Limb (tissue), 2 donors: ENCODE results near the gene BCL2L13.
A peak's percentile ranks its signal among the peaks of the same experiment; 100 is the strongest.

Experiments
- DNase-seq, 2 donors: peaks; one replicate each; pipeline ENCODE4 v3.0.0-alpha.2; 2016; ENCODE audit errors: extremely low spot score in 2 of 2

Gene BCL2L13

DNA sequence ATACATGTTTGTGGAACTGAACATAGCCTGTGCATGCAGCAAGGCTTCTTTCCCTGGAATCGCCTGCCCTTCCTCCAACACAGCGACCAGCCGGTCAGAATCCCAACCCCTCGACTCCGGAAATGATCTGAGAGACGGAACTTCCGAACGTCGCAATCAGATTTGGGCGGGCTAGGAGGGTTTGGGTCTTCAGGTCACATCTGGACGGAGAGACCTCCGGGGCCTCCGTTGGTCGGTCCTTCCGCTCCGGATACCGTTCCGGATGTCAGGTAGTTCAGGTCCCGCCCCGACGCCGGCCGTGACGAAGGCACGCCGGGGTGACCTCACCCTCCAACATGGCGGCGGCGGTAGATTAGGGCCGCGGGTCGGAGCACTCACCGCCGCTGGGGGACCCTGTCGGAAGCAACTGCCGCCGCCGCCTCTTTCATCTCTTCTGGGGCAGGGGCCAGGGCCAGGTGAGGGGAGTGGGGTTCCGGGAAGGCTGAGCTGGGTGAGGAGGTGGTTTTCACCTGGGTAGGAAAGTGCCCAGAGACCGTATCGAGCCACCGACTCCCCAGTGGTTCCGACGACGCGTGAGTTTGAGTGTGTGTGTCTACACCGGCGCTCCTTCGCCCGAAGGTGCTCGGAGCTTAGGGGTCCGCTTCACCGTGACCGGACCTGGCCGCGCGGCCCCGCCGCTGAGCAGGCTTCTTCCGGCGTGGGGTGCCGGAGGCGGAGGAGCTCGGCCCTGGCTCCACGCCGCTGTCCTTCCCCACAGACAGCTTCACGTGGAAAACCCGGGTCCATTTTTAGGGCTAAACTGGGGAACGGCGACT lies at the start of gene BCL2L13:
BCL2L13 (plus strand) TSS at position 326 of the 815 bp plus-strand sequence. CDS start 16,955 bp downstream, outside the sequence.
- DNase-seq: peak; percentile 87 to 95

DNA sequence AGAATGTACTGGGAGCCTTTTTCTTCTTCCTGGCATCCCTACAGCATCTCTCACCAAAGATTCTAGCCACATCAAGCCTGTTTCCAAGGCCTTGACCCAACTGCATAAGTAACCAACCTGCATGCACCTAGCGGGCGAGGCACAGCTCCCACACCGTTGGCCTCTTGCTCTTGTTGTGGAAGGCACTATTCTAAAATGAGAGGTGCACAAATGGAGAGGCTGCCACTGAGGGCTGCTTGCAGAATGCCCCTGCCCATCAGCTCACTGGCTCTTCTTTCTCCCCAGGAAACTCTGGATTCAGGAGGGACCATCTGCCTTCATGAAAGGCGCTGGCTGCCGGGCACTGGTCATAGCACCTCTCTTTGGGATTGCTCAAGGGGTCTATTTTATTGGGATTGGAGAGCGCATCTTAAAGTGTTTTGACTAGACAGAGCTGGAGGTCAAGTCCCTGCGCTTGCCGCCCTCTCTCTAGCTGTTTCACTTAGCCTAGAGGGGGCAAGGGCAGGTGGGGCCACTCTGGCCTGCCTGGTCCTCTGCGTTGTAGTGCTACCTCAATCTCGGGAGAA lies 48.7 kb upstream of the BCL2L13 start:
- DNase-seq: no peak

DNA sequence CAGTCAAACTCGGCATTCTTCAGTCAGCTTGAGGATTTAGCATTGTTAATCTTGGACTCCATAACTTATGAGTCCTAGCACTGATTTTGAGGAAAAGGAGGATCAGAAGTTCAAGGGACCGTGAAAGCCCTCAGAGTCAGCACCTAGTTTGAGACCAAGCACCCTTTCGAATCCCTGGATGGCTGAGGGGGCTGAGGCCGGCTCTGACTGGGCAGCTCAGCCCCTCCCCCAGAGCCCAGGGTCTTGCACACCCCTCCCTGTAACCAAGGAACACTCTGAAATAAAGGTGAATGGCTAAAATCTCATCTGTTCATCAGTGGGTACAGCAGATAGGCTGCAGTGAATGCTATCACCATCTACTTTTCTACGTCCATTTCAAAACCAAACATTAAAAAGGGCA lies 48.0 kb upstream of the BCL2L13 start:
- no peak for DNase-seq

DNA sequence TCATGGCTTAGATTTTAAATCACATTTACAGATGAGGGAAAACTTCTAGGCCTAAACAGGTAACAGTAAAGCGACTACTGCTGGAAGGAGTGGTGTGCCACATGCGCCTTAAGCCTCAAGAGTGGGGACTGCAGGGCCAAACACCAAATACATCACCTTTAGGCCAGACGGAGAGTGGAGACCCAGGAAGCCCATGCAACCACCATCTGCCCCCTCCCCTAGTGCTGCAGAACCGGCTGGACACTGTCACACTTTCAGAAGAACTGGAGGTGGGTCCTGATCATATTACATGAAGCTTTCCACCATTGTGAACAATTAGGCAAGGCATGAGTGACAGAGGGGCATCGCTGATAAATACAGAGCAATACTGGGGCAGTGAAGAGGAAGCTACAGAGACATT lies 46.4 kb upstream of the BCL2L13 start:
- DNase-seq: no peak

- DNase-seq: no peak
Observed at GRCh38 chr22:17596226-17596625, 42.3 kb upstream of the BCL2L13 start.

GRCh38 chr22:17597217-17597616 lies 41.3 kb upstream of the BCL2L13 start:
- no peak for DNase-seq

DNA sequence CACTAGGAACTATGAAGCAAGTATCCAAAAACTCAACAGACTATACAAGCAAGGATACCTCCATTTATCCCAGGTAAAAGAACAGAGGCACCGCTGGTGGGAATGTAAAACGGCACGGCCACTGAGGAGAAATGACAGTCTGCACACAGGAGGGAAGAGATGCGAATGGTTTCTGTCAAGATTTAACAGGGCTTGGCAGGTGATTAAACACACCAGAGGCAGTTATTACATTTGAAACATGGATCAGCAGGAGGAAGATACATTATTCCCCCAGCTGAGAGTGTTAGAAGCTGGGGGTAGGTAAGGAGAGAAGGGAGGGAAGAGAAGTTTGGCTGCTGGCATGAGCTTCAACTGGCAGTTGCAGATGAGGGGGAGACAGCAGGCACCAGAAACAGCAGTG lies 40.2 kb upstream of the BCL2L13 start:
- no peak for DNase-seq

DNA sequence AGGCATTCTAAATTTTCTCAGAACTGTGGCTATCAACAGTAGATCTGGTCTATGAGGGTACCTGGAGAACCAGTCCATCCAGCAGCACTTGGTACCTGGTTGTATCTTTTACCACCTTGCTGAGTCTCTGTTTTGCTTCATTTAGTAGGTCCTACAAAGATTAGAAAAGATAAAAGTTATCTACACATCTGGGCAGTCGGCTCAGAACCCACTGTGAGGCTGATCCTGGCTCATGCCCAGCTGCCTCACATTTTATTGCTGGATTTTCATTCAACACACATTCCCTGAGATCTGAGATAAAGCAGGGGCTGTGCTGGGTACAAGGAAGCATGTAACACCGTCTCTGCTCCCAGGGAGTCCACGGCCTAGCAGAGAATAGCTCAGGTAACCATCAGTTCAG lies 37.5 kb upstream of the BCL2L13 start:
- no peak for DNase-seq

- DNase-seq: no peak
Observed at GRCh38 chr22:17603668-17604067, 34.9 kb upstream of the BCL2L13 start.

DNA sequence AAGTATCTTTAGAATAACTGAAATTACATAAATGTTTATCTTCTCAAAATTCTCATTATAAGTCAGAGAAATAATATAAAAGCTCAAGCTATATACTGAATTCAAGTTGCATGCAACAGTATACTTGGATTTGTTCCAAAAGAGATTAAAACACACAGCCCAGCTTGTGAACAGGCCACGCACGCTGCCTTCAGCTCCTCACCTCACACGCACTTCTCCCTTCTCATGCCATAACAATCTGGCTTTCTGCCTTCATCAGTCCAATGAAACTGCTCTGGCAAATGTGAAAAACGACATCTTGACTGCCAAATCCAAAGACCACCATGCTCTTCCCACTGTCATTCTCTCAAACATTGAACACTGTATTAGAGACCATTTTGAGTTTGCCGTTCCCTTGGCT lies 32.1 kb upstream of the BCL2L13 start:
- peak; percentile 44 to 63 for DNase-seq

- DNase-seq: no peak
Observed at GRCh38 chr22:17607891-17608521, 30.6 kb upstream of the BCL2L13 start.

- DNase-seq: no peak
Observed at GRCh38 chr22:17612057-17612456, 26.5 kb upstream of the BCL2L13 start.

DNA sequence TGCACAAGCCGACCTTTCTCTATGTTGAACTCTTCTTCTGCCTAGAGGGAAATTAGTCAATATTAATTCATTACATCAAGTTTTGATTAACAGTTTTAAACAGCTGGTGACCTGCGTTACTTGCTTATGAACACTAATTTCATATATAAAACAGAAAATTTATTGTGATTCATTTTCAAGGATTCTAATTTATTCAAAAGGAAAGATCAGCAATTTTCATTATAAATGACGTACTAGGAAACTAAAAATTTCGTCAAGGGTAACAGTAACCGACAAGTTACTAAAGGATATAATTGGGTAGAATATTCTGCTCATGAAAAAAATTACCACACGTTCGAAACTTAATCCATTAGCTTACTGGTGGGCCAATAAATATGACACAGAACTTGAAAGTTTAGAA lies 25.3 kb upstream of the BCL2L13 start:
- no peak for DNase-seq

GRCh38 chr22:17627961-17628405 lies 10.6 kb upstream of the BCL2L13 start:
- no peak for DNase-seq

DNA sequence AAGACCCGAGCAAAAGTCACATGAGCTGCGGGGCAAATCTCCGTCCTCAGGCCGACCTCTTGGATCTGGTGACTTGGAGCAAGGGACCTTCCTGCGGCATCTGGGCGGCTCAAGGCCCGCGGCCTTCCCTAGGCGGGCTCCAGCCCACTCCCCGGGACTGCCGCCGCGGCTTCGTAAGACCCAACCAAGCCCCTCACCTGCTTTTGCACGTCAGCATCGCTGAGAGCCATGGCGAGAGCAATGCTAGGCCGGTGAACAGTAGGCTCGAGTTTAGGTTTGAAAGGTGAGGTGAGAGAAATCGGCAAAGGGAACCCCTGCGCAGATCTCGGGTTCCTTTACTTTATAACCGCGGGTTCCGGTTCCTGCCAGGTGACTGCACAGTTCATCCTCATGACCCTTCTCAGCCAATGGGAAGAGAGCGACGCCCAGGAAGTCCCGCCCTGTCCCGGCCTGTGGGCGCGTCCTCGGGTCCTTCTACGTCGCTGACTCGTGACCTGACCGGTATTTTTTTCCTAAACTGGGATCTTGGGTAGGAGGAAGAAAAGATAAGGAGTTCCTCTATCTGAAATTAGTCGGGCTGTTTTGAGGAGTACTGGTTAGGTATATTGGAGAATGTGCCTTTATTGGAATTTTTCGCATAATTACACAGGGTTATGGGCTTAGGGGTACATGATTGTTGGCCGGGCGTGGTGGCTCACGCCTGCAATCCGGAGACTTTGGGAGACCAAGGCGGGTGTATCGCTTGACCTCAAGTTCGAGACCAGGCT lies 10.0 kb upstream of the BCL2L13 start, which contains the start of gene ATP6V1E1:
ATP6V1E1 (minus strand) TSS at position 344 of the 767 bp plus-strand sequence; CDS start at position 230, 114 bp downstream.
- DNase-seq: peak; percentile 97

GRCh38 chr22:17629173-17629489 lies 9.4 kb upstream of the BCL2L13 start:
- no peak for DNase-seq

- no peak for DNase-seq
Observed at GRCh38 chr22:17629641-17630040, 8.9 kb upstream of the BCL2L13 start.

- no peak for DNase-seq
Observed at GRCh38 chr22:17631076-17631565, 7.4 kb upstream of the BCL2L13 start.

- DNase-seq: no peak
Observed at GRCh38 chr22:17633217-17633997, 5.2 kb upstream of the BCL2L13 start.

- DNase-seq: no peak
Observed at GRCh38 chr22:17633998-17634323, 4.6 kb upstream of the BCL2L13 start.

- DNase-seq: no peak
Observed at GRCh38 chr22:17634696-17635095, 3.9 kb upstream of the BCL2L13 start.
